LNCaP clone FGC (cell line): ENCODE measurements around the gene ANKRD13D.
"Not testable (repeated sequence)": the region's sequence is repeated elsewhere in the genome, so short reads cannot be mapped to it uniquely, and the experiment has no call there.

Experiments
- DNase-seq: peaks from one replicate; pipeline ENCODE4 v3.0.0-alpha.2; 2011; ENCODE audit warnings: low read depth
- H3K4me3 ChIP-seq: 2 replicates; pipeline ENCODE4 v1.5.1; 2011; ENCODE audit warnings: mild to moderate bottlenecking, low read depth, low read length, control low read depth
- TF ChIP-seq, protein P1 (sequence below): IDR thresholded peaks from 2 replicates; pipeline ENCODE4 v1.5.1; 2012; ENCODE audit warnings: mild to moderate bottlenecking; ENCODE audit not compliant: control insufficient read depth, insufficient read depth; ENCODE audit errors: extremely low read depth

The ANKRD13D gene

DNA sequence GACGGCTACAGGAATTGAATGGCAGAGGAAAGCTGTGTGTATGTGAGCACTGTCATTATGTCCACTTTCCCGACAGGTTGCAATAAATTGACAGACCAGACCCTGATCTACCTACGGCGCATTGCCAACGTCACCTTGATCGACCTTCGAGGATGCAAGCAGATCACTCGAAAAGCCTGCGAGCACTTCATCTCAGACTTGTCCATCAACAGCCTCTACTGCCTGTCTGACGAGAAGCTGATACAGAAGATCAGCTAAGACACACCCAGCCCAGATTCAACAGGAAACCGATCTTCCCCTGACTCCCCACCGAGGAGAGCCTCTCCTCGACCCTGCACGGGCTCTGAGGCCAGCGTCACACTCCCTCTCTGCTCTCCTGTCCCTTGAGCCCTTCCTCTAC, 34.3 kb upstream of the ANKRD13D start:
- TF ChIP-seq, protein P1, sequence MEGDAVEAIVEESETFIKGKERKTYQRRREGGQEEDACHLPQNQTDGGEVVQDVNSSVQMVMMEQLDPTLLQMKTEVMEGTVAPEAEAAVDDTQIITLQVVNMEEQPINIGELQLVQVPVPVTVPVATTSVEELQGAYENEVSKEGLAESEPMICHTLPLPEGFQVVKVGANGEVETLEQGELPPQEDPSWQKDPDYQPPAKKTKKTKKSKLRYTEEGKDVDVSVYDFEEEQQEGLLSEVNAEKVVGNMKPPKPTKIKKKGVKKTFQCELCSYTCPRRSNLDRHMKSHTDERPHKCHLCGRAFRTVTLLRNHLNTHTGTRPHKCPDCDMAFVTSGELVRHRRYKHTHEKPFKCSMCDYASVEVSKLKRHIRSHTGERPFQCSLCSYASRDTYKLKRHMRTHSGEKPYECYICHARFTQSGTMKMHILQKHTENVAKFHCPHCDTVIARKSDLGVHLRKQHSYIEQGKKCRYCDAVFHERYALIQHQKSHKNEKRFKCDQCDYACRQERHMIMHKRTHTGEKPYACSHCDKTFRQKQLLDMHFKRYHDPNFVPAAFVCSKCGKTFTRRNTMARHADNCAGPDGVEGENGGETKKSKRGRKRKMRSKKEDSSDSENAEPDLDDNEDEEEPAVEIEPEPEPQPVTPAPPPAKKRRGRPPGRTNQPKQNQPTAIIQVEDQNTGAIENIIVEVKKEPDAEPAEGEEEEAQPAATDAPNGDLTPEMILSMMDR, result no peak
- H3K4me3 ChIP-seq, result no peak overlapping the region
- no peak for DNase-seq

DNA sequence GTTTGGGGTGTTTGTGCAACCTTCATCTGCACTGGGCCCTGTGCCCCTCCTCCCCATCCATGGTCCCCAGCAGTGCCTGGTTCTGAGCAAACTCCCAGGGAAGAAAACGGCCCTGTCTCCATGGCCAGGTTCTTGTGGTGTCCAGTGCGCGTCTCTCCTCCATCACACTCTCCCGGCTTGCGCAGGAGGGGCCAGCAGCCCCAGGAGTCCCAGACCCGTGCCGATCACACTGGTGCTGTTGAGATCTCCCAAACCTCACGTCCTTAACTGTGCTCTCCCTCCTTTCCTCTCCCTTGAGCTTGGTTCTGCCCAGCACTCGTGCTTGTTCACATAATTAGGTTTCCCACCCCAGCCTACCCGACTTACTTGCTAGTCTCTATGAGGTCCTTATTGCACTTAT, 33.8 kb upstream of the ANKRD13D start:
- TF ChIP-seq, protein P1, result no peak
- no peak overlapping the region for H3K4me3 ChIP-seq
- no peak for DNase-seq

DNA sequence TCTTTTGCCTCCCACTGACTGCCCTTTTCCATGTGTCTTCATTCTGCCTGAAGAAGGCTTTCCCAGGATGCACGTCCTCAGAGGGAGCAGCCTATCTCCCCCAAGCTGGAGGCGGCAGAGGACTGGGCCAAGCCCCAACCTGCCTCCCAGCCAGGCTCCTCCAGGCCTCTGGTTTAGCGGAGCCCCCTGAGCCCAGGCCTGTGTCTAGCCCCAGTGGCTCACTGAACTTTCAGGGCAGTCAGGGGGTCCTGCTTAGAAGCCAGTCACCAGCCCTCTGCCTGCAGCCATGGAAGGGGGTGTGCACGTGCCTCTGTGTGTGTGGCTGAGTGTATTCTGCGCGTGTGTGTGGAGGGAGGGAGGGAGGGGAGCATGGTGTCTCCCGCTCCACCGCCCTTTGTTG, 33.2 kb upstream of the ANKRD13D start:
- TF ChIP-seq, protein P1, result no peak
- H3K4me3 ChIP-seq, result no peak overlapping the region
- no peak for DNase-seq

DNA sequence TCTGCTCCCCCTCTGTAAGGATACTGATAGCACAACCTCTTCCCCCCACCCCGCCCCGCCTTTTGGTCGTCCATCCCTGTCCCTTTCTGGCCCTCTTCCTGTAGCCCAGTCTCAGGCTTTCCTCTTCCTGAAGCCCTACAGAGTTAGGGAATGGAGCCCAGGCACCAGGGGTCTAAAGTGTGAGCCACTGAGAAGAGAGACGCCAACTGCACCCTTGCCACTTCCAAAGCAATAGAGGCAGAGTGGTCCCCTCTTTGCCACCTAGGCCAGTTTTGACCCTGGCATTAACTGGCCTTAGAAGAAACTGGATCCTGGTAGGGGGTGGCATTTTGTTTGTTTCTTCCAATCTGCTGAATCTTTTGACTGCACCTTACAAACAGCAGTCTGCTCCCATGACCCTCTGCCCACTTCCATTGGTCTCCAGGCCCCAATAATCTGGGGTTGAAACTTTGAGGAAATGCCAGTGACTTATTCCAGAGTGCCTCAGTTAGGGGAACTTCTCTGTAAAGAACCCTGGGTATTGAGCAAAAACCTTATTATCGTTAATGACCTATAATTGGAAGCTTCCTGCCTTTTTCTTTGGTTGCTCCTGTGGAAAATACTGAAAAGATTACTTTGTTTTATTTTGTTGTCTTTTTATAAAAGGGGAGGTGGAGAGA, 32.5 kb upstream of the ANKRD13D start:
- TF ChIP-seq, protein P1, result no peak
- no peak for DNase-seq
- no peak overlapping the region for H3K4me3 ChIP-seq

DNA sequence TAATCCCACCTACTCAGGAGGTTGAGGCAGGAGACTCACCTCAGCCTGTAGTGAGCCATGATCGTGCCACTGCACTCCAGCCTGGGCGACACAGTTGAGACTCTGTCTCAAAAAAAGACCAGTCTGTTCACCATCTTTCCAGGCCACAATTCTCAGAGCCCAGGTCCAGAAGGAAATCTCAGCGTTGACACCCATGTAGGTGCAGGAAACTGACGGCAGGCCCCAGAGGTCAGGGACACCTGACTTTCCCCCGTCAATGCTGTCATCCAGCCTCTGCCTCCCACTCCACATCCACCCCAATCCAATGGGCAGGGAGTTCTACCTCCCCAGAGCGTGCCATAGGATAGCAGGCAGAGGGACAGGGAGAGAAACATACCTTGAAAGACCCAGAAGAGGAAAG, 28.7 kb upstream of the ANKRD13D start:
- no peak for DNase-seq
- TF ChIP-seq, protein P1, result no peak
- H3K4me3 ChIP-seq, result no peak overlapping the region

DNA sequence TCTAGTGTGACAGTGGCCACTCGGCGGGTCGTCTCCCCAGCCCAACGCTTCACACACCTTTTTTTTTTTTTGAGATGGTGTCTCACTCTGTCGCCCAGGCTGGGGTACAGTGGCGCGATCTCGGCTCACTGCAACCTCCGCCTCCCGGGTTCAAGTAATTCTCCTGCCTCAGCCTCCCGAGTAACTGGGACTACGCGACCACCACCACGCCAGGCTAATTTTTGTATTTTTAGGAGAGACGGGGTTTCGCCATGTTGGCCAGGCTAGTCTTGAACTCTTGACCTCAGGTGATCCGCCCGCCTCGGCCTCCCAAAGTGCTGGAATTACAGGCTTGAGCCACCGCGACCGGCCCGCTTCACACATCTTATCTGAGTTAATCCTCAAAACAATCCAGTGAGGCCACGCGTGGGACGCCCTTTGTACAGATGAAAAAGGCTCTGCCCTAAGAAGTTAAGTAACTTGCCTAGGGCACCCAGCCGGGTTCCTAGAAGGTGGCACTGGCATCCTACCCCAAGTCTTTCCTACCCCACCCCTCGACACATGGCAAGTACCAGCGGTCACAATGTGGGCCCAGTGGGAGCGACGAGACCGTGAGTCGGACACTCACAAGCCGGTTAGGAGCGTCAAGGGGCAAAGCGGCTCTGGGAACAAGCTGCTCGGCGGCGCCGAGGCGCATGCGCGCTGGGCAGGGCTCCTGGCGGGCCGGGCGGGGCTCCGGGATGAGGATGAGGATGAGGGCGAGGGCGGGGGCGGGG, 28.0 kb upstream of the ANKRD13D start:
- H3K4me3 ChIP-seq, DNase-seq: not testable (repeated sequence)

DNA sequence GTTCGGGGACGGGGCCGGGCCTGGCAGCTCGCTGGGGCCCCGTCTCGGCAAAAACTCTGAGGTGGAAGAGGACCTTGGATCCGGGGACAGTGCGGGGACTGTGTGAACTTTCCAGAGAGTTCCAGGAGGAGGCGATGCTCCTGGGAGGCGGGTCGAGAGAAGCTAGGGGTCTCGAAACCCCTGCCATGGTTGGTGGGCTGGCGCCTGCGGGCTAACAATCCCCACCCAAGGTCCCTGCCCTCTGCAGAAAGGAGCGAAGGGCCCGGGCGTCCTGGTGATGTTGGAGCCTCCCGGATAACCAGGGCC, 27.5 kb upstream of the ANKRD13D start:
- no peak overlapping the region for H3K4me3 ChIP-seq
- TF ChIP-seq, protein P1, result no peak
- DNase-seq, result no peak
